Tibial nerve (tissue), 4 donors: Measurements from ENCODE around the gene OLFML3. TPM values are rescaled to one million over a fixed set of nuclear protein-coding genes. Genes with fewer than 3 reads are reported as not detected.

Experiments
- DNase-seq, 2 donors: peaks; one replicate each; pipeline ENCODE4 v3.0.0-alpha.2; 2019; ENCODE audit warnings: low spot score in 2 of 2
- H3K27ac ChIP-seq, 4 donors: fragments of 200-600 bp; sonication (generic) in 3 of 4; one replicate each; pipeline ENCODE4 v1.5.1; 2017 to 2019; ENCODE audit warnings: mild to moderate bottlenecking in 1 of 4
- H3K27me3 ChIP-seq, 2 donors: fragments of 200-600 bp; sonication (generic) in 1 of 2; one replicate each; pipeline versions ENCODE4 v1.5.1 to v1.6.0; 2017 to 2019
- H3K36me3 ChIP-seq, 3 donors: fragments of 200-600 bp; sonication (generic); one replicate each; pipeline ENCODE4 v1.5.1; 2018 to 2019
- H3K4me1 ChIP-seq, 4 donors: fragments of 200-600 bp; sonication (generic) in 3 of 4; one replicate each; pipeline ENCODE4 v1.5.1; 2017 to 2019
- H3K4me3 ChIP-seq, 4 donors: fragments of 200-600 bp; sonication (generic) in 3 of 4; one replicate each; pipeline ENCODE4 v1.5.1; 2017 to 2019; ENCODE audit warnings: mild to moderate bottlenecking in 1 of 4, moderate library complexity in 1 of 4
- H3K9me3 ChIP-seq, 4 donors: fragments of 200-600 bp; sonication (generic) in 3 of 4; one replicate each; pipeline ENCODE4 v1.5.1; 2017 to 2019
- EP300 ChIP-seq, 2 donors: sonication (generic); formaldehyde crosslinking; IDR thresholded peaks; one replicate each; pipeline ENCODE4 v1.6.1; 2017; ENCODE audit warnings: antibody characterized with exemption in 2 of 2, mild to moderate bottlenecking in 1 of 2
- POLR2A ChIP-seq, 2 donors: fragments of 450-650 bp; IDR thresholded peaks; one replicate each; pipeline ENCODE4 v1.6.1; 2017; ENCODE audit warnings: antibody characterized with exemption in 2 of 2, mild to moderate bottlenecking in 2 of 2, moderate library complexity in 2 of 2
- WGBS, 2 donors: methylation state at CpG; one replicate each; pipeline ENCODE4 v1.1.5; 2018; 5-methylcytosine and 5-hydroxymethylcytosine counted together
- total RNA-seq, 4 donors: library from RNA; depleted of rRNA; stranded (reverse); fragments of >200 nt; gene quantifications; one replicate each; pipeline ENCODE4 v1.1.0, GENCODE V29; 2016
- TF ChIP-seq, protein P1 (sequence below), 5 experiments: fragments of 200-600 bp in 3 of 5; fragments of 450-650 bp in 2 of 5; sonication (generic) in 3 of 5; IDR thresholded peaks; one replicate each; pipeline ENCODE4 v1.5.1; 2016 to 2019; ENCODE audit warnings: antibody characterized with exemption in 5 of 5, mild to moderate bottlenecking in 3 of 5, moderate library complexity in 2 of 5

Gene OLFML3
- total RNA-seq, 4 donors from 2014 or later = 19.2 to 168 (median 50.0) TPM

DNA sequence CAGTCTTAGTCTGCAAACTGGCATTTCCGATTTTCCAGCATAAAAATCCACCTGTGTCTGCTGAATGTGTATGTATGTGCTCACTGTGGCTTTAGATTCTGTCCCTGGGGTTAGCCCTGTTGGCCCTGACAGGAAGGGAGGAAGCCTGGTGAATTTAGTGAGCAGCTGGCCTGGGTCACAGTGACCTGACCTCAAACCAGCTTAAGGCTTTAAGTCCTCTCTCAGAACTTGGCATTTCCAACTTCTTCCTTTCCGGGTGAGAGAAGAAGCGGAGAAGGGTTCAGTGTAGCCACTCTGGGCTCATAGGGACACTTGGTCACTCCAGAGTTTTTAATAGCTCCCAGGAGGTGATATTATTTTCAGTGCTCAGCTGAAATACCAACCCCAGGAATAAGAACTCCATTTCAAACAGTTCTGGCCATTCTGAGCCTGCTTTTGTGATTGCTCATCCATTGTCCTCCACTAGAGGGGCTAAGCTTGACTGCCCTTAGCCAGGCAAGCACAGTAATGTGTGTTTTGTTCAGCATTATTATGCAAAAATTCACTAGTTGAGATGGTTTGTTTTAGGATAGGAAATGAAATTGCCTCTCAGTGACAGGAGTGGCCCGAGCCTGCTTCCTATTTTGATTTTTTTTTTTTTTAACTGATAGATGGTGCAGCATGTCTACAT lies 2.5 kb upstream of the OLFML3 start:
- no peaks in the 10 kb centered on the region for H3K27me3 ChIP-seq
- WGBS, 2 donors = 24 to 31% methylated on average over 4 of the region's 4 CpGs
- peaks cover 0 to 24% (median 10%) of the 10 kb centered on the region in 3 donors for H3K36me3 ChIP-seq
- H3K4me1 ChIP-seq = peaks cover 0 to 70% (median 11%) of the 10 kb centered on the region in 4 donors
- peak overlapping the region in 2 of 4 donors; percentile 4 to 38 for H3K27ac ChIP-seq
- no peak for DNase-seq
- no peak overlapping the region for H3K4me3 ChIP-seq
- no peaks in the 10 kb centered on the region for H3K9me3 ChIP-seq
- TF ChIP-seq, protein P1, sequence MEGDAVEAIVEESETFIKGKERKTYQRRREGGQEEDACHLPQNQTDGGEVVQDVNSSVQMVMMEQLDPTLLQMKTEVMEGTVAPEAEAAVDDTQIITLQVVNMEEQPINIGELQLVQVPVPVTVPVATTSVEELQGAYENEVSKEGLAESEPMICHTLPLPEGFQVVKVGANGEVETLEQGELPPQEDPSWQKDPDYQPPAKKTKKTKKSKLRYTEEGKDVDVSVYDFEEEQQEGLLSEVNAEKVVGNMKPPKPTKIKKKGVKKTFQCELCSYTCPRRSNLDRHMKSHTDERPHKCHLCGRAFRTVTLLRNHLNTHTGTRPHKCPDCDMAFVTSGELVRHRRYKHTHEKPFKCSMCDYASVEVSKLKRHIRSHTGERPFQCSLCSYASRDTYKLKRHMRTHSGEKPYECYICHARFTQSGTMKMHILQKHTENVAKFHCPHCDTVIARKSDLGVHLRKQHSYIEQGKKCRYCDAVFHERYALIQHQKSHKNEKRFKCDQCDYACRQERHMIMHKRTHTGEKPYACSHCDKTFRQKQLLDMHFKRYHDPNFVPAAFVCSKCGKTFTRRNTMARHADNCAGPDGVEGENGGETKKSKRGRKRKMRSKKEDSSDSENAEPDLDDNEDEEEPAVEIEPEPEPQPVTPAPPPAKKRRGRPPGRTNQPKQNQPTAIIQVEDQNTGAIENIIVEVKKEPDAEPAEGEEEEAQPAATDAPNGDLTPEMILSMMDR (IDR thresholded peaks at IDR 0.05) = peak; percentile 14 to 38 (median 23)
- TF ChIP-seq EP300 (IDR thresholded peaks at IDR 0.05) = no peak

DNA sequence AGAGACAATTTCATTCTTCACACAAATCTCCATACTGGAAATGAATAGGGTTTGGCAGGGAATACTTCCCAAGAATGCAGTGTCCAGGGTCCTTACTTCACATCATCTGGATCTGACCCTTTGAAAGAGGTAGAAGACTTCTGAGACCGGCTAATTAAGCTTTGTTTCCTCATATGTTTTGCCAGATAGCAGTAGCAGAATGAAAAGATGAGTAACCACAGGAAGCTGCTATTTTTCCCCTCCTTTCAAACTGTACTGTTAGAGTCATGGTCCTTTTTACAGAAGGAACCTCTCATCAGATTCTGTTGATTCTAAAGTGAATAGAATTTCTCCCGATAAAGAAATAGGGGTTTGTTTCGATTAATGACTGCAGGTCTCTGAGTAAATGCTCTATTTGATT lies 1.4 kb upstream of the OLFML3 start:
- Histone ChIP-seq H3K4me3 (no peak overlapping the region), H3K27ac (no peak overlapping the region), H3K4me1 (peaks cover 0 to 81% (median 11%) of the 10 kb centered on the region in 4 donors), H3K27me3 (no peaks in the 10 kb centered on the region), H3K36me3 (peaks cover 0 to 13% (median 7%) of the 10 kb centered on the region in 3 donors), H3K9me3 (no peaks in the 10 kb centered on the region)
- no peak for DNase-seq
- 71 to 72% methylated on average over 3 of the region's 3 CpGs for WGBS, 2 donors
- no peak for TF ChIP-seq POLR2A (IDR thresholded peaks at IDR 0.05)
- TF ChIP-seq, protein P1 (IDR thresholded peaks at IDR 0.05) = no peak
- no peak for TF ChIP-seq EP300 (IDR thresholded peaks at IDR 0.05)

DNA sequence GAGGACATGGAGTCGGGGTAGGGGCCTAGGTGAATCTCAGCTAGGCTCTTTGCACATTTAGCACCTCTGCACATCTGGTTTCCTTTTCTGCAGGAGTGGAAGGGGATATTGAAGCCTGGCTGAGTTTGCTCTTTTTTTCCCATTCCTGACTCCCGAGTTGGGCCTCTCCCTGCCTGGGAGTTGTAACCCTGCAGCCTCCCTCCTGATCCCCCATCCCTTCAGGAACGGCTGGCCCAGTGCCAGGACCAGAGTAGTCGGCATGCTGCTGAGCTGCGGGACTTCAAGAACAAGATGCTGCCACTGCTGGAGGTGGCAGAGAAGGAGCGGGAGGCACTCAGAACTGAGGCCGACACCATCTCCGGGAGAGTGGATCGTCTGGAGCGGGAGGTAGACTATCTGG lies 836 bp downstream of the OLFML3 start:
- peak overlapping the region; percentile 8 to 47 (median 25) for H3K4me3 ChIP-seq
- peak overlapping the region in 3 of 4 donors; percentile 48 to 70 (median 66) for H3K27ac ChIP-seq
- no peaks in the 10 kb centered on the region for H3K36me3 ChIP-seq
- H3K27me3 ChIP-seq = no peaks in the 10 kb centered on the region
- TF ChIP-seq, protein P1 (IDR thresholded peaks at IDR 0.05) = no peak
- TF ChIP-seq POLR2A (IDR thresholded peaks at IDR 0.05) (no peak), EP300 (IDR thresholded peaks at IDR 0.05) (no peak)
- peak; percentile 52 to 61 for DNase-seq
- 36 to 53% methylated on average over 10 of the region's 10 CpGs for WGBS, 2 donors
- no peaks in the 10 kb centered on the region for H3K9me3 ChIP-seq
- peaks cover 0 to 98% (median 25%) of the 10 kb centered on the region in 4 donors for H3K4me1 ChIP-seq

DNA sequence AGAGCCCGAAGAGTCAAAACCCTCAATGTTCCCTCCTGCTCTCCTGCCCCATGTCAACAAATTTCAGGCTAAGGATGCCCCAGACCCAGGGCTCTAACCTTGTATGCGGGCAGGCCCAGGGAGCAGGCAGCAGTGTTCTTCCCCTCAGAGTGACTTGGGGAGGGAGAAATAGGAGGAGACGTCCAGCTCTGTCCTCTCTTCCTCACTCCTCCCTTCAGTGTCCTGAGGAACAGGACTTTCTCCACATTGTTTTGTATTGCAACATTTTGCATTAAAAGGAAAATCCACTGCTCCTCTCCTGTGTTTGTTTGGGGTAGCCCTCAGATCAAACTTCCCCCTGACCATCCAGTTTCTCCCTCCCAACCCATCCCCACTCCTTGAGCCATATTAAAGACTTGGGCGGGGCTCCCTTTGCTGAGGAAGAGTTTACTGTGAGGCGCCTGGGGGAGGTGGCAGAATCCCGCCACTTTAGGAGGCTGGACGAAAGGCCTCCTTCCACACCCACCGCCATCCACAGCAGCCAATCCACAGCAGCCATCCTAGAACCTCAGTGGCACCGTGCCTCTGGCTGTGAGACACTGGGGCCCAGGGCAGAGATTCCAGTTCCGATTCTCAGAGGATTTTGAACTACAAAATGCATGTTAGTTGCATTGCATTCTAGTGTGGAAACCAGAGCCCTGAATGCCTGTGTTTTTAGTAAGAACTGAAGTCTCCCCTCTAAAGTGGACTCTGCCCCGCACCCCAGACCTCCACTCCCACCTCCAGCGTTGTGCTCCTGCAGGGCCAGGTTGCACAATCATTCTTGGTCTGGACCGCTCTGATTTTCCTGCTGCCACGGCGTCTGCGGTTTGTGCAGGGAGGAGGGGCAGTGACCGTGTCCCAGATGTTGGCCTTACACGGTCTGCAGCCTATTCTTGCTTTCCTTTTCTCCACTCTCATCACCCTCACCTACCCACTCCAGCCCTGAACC lies 3.0 kb downstream of the OLFML3 start:
- WGBS, 2 donors = 39 to 40% methylated on average over 18 of the region's 18 CpGs
- Histone ChIP-seq H3K36me3 (no peaks in the 10 kb centered on the region), H3K27ac (peak overlapping the region; percentile 27 to 70 (median 64)), H3K4me1 (peaks cover 0 to 81% (median 18%) of the 10 kb centered on the region in 4 donors), H3K9me3 (no peaks in the 10 kb centered on the region), H3K4me3 (peak overlapping the region in 3 of 4 donors; percentile 19 to 47 (median 21)), H3K27me3 (no peaks in the 10 kb centered on the region)
- TF ChIP-seq POLR2A (IDR thresholded peaks at IDR 0.05) (no peak), EP300 (IDR thresholded peaks at IDR 0.05) (peak in 1 of 2 donors; percentile 75)
- DNase-seq = peak; percentile 68 to 72

DNA sequence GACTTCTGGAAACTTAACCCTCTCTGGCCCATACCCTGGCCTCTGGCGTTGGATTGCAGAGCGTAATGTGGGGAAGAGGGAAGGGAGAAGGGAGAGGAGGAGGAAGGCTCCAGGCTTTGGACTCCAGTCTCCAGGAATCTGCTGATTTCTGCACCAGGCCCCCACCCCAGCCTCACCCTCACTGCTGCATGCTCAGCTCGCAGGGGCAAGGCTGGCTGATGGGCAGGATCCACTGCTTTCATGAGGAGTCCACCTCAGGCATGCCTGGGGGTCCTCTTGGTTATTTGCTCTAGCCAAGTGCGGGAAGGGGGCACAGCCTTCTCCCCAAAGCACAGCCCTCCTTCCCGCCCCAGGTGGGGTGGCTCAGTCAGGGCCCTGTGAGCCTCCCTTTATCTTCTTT lies 3.7 kb downstream of the OLFML3 start:
- 54 to 58% methylated on average over 5 of the region's 5 CpGs for WGBS, 2 donors
- peaks cover 0 to 74% (median 18%) of the 10 kb centered on the region in 4 donors for H3K4me1 ChIP-seq

More for the DNA sequence above, 3.7 kb downstream of the OLFML3 start:
- H3K4me3 ChIP-seq = peak overlapping the region in 3 of 4 donors; percentile 19 to 47 (median 21)
- H3K27ac ChIP-seq = peak overlapping the region in 3 of 4 donors; percentile 21 to 70 (median 66)
- no peaks in the 10 kb centered on the region for H3K9me3 ChIP-seq
- no peaks in the 10 kb centered on the region for H3K36me3 ChIP-seq
- DNase-seq = no peak
- no peaks in the 10 kb centered on the region for H3K27me3 ChIP-seq
- TF ChIP-seq POLR2A (IDR thresholded peaks at IDR 0.05) = no peak
- TF ChIP-seq, protein P1 (IDR thresholded peaks at IDR 0.05) = no peak
- no peak for TF ChIP-seq EP300 (IDR thresholded peaks at IDR 0.05)
